HFFc6 (cell line): ENCODE measurements around the gene AP2B1. TPM values are rescaled to one million over a fixed set of nuclear protein-coding genes. Genes with fewer than 3 reads are reported as not detected.

ENCODE experiments used
- DNase-seq: peaks from one replicate; pipeline ENCODE4 v3.0.0-alpha.2; 2018
- H3K27ac Mint-ChIP-seq: 2 replicates; pipeline ENCODE4 v1.8.0; 2020; ENCODE audit warnings: mild to moderate bottlenecking, mixed read lengths
- H3K27me3 Mint-ChIP-seq: 2 replicates; pipeline ENCODE4 v1.8.0; 2021; ENCODE audit warnings: mild to moderate bottlenecking, moderate library complexity, mixed read lengths; ENCODE audit not compliant: insufficient read depth
- H3K36me3 Mint-ChIP-seq: 2 replicates; pipeline ENCODE4 v1.8.0; 2021; ENCODE audit warnings: low read depth, mixed read lengths
- H3K4me1 Mint-ChIP-seq: 2 replicates; pipeline ENCODE4 v1.8.0; 2020; ENCODE audit warnings: low read depth, mixed read lengths
- H3K4me3 Mint-ChIP-seq: 2 replicates; pipeline ENCODE4 v1.8.0; 2020; ENCODE audit warnings: mild to moderate bottlenecking, moderate library complexity, mixed read lengths
- H3K9me3 Mint-ChIP-seq: 2 replicates; pipeline ENCODE4 v1.8.0; 2020; ENCODE audit warnings: mild to moderate bottlenecking, mixed read lengths
- long read RNA-seq: library from polyadenylated mRNA; unstranded; transcript quantifications from one replicate; pipeline ENCODE4 v2.0.0, GENCODE V29; 2019
- total RNA-seq, 6 experiments: library from RNA; stranded (reverse); fragmentation: NEBNext Ultra II Directional; extraction: Animal tissue kit (Norgen Biotek cat#: 25700); gene quantifications; 2 replicates in 1 of 6; 3 replicates in 5 of 6; pipeline ENCODE4 v1.2.3, GENCODE V29; 2021
- TF ChIP-seq, protein P1 (sequence below): fragments of 200-600 bp; sonication (generic); IDR thresholded peaks from 2 replicates; pipeline ENCODE4 v1.5.0; 2021; ENCODE audit warnings: antibody characterized with exemption, mild to moderate bottlenecking

The AP2B1 gene
- total RNA-seq, result 100 to 1,000 TPM; 168 to 196 (median 182) TPM
- long read RNA-seq, full-length matches to known transcripts, result 13 of 30 reads
- long read RNA-seq, partial matches to known transcripts, result 13 of 30 reads
- long read RNA-seq, other reads (novel, unspliced or antisense), result 4 of 30 reads

DNA sequence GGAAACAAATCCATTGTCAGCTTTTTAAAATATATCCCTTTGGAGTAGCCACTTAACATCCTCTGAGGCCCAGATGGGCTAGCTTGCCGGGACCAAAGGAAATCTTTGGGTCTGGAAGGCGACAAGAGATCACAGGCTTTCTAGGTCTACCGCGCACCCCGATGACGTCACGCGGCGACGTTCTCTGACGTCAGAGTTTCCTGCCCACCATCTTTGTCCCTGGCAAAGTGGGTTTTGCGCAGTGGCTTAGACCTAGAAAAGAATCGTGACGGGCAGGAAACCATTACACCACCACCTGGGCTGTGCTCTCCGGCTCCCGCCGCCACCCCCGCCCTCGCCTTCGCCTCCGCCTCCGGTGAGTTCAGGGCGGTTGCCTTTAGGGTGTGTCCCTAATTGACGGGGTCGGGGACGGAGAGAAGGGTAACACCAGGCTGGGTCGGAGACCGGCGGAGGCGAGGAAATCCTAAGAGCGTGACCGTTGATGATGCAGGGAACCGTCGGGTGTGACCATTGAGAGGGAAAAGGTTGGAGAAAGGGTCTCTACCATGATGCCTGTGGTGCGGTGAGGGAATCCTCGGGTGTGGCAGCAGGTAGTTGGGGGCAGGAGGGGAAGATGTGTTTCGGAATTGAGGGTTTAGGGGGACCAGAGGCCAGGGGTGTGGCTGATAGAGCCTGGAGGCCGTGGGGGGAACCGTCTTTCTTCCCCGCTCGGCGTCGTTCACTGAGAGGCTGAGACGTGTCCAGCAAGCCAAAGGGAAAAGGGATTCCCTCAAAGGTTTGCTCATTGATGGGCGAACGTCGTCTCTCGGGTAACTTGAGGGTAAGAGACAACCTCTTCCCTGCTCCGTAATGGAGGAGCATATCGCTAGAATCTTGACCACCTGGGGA lies at the start of gene AP2B1:
TSS of gene AP2B1 (plus strand) at position 249 of the 888 bp plus-strand sequence. CDS start 6,709 bp downstream, outside the sequence.
- H3K9me3 Mint-ChIP-seq, result no peaks in the 10 kb centered on the region
- DNase-seq, result peak; percentile 93
- H3K27me3 Mint-ChIP-seq, result no peaks in the 10 kb centered on the region; the same call in 1 of the 2 replicates
- peaks cover 30% of the 10 kb centered on the region for H3K4me1 Mint-ChIP-seq
- peak within 1 kb of the TSS; percentile 98 for H3K27ac Mint-ChIP-seq
- H3K36me3 Mint-ChIP-seq, result 0 out of 2 replicates have a peak, but pooled peaks cover 5% of the 10 kb centered on the region
- TF ChIP-seq, protein P1, sequence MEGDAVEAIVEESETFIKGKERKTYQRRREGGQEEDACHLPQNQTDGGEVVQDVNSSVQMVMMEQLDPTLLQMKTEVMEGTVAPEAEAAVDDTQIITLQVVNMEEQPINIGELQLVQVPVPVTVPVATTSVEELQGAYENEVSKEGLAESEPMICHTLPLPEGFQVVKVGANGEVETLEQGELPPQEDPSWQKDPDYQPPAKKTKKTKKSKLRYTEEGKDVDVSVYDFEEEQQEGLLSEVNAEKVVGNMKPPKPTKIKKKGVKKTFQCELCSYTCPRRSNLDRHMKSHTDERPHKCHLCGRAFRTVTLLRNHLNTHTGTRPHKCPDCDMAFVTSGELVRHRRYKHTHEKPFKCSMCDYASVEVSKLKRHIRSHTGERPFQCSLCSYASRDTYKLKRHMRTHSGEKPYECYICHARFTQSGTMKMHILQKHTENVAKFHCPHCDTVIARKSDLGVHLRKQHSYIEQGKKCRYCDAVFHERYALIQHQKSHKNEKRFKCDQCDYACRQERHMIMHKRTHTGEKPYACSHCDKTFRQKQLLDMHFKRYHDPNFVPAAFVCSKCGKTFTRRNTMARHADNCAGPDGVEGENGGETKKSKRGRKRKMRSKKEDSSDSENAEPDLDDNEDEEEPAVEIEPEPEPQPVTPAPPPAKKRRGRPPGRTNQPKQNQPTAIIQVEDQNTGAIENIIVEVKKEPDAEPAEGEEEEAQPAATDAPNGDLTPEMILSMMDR, result no peak
- peak within 1 kb of the TSS; percentile 94 for H3K4me3 Mint-ChIP-seq

DNA sequence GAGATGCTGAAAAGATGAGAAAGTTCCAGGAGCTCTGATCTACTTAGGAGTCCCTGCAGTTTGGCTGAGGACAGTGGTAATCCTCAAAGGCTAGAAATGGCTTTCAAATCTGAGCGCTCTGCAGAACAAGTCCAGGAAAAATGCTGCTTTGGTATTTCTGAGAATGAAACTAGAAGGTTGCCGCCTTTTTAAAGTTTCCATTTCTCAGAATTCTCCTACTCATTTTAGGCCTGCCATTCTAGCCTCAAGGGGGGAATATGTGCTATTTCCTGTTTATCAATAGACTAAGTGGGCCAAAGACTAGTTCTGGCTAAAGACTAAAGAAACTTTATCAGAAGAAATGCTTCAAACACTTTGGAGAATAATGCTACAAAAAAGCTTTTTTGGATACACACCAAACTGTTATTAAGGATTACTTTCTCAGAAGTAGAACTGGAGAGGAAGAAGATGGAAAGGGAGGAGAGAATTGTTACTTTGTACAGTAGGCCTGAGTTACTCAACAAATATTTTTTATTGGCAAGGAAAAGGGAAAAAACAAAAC lies 49.5 kb upstream of the AP2B1 start, which contains the start of gene SLFN12L:
TSS of gene SLFN12L (minus strand) at position 78 of the 541 bp plus-strand sequence. CDS start 15,314 bp downstream, outside the sequence.
- no peaks in the 10 kb centered on the region for H3K36me3 Mint-ChIP-seq
- no peaks in the 10 kb centered on the region for H3K9me3 Mint-ChIP-seq
- no peaks in the 10 kb centered on the region for H3K27me3 Mint-ChIP-seq
- H3K27ac Mint-ChIP-seq, result no peak within 1 kb of the TSS
- TF ChIP-seq, protein P1, result no peak
- H3K4me1 Mint-ChIP-seq, result peaks cover 44% of the 10 kb centered on the region
- no peak for DNase-seq
- H3K4me3 Mint-ChIP-seq, result no peak within 1 kb of the TSS

GRCh38 chr17:35539659-35540026 lies 47.5 kb upstream of the AP2B1 start:
- Mint-ChIP-seq H3K27ac (no peak overlapping the region), H3K27me3 (no peaks in the 10 kb centered on the region), H3K4me1 (peaks cover 51% of the 10 kb centered on the region), H3K9me3 (no peaks in the 10 kb centered on the region), H3K36me3 (no peaks in the 10 kb centered on the region), H3K4me3 (peak overlapping the region; percentile 48)
- no peak for DNase-seq
- TF ChIP-seq, protein P1, result peak; percentile 56

DNA sequence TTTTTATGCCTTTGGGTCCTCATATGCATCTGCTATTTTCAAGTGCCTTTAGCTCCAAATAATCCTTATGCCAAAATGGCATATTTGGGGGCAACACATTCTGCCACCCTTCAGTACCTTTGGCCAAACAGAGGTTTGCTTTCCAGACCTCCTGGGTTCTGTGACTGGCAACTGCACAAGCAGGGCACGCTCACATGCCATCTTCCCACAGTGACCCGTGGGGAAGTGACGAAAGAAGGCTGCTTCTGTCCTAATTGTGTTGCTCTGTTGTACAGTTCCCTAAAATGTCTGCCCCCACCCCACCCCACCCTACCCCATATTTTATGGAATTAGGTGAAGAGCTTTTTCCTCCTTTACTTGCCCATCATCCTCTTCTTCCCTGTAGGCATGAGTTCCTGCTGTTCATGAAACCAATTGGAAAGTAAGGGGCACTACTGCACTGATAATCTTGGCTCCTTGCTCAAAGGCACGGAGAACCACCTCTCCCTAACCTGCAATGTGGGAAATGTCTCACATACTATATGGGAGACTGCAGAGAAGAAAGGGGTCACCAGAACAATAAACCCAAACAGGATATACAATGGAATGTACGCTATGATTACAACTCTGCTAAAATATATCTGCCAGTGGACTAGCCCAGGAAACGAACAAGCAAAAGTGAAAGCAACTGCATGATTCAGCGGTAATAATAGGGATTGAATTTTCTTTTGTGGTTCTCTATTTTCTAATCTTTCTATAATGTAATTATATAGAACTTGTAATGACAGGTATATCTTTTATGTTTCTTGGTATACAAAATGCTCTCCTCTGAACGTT lies 46.3 kb upstream of the AP2B1 start:
- TF ChIP-seq, protein P1, result no peak
- H3K36me3 Mint-ChIP-seq, result no peaks in the 10 kb centered on the region
- no peaks in the 10 kb centered on the region for H3K9me3 Mint-ChIP-seq
- H3K4me3 Mint-ChIP-seq, result peak overlapping the region; percentile 85
- no peaks in the 10 kb centered on the region for H3K27me3 Mint-ChIP-seq
- peak overlapping the region; percentile 71 for H3K27ac Mint-ChIP-seq
- peaks cover 51% of the 10 kb centered on the region for H3K4me1 Mint-ChIP-seq
- peak; percentile 2 for DNase-seq

GRCh38 chr17:35541434-35541833 lies 45.7 kb upstream of the AP2B1 start:
- TF ChIP-seq, protein P1, result no peak
- Mint-ChIP-seq H3K4me1 (peaks cover 51% of the 10 kb centered on the region), H3K36me3 (no peaks in the 10 kb centered on the region), H3K27me3 (peaks cover 4% of the 10 kb centered on the region; the same call in 1 of the 2 replicates), H3K9me3 (no peaks in the 10 kb centered on the region), H3K4me3 (peak overlapping the region; percentile 85), H3K27ac (peak overlapping the region; percentile 71)
- DNase-seq, result no peak
